ENCODE data around the gene ZFHX3. TPM values are rescaled to one million over a fixed set of nuclear protein-coding genes. Genes with fewer than 3 reads are reported as not detected.

Gene ZFHX3
- total RNA-seq, 8 experiments from 2014 or later, result 7.4 to 31.9 (median 21.7) TPM

DNA sequence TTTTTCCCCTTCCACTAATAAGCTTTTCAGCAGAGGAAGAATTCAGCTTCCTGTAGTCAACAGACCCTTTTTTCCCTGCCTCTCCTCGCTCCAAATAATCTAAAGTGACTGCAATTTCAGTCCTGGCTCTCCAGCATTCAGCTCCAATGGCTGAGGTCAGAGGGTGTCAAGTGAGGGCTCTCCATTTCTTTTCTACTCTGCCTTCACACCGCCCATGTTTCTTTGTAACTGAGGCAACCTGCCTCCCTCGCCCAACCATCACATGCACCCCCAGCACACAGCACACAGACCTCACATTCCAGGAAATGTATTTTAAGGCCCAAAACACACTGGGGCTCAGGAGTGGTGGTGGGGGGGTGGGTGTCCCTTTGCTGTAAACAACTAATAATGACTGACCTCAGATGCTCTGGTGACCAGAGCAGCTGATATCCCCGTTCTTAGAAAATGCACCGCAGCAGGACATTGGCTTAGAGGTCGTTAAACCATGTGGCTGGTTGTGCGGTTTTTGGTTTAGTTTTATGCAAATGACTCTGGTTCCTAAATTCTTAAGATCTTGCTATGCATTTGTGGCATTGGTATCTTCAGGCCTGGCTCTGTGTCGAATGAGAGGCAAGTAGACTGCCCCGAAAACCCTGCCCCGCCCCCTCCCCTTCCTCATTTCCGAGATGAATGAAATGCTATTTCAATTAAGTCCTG, 203.6 kb downstream of the ZFHX3 start:
- Histone ChIP-seq H3K4me1 (replicated peaks in 1 of 2) (peaks cover 74 to 78% of the 10 kb centered on the region in 2 donors), H3K27ac (peak overlapping the region; percentile 11 to 43), H3K4me3 (no peak overlapping the region)
- in situ Hi-C loops (cut with MboI; ENCODE audit: low pct_unique_long_range_greater_than_20kb in 2 of 9, low sequenced_read_pairs in 9 of 9, unreplicated experiment in 9 of 9), result loop anchor here in 4 of 9 experiments (25.0 kb wide), 4 partner anchors 193 to 1043 kb away; partner anchors contain the start of gene ZFHX3 (in 1 of the 4)
- WGBS, 10 experiments, result 0 to 100% (median 37%) methylated on average over 1 to 11 of the region's 11 CpGs; no CpG with 5 or more reads in 2 of the 10 experiments
- peak in 1 of 8 experiments; percentile 6 for ATAC-seq (replicated peaks in 6 of 8)

DNA sequence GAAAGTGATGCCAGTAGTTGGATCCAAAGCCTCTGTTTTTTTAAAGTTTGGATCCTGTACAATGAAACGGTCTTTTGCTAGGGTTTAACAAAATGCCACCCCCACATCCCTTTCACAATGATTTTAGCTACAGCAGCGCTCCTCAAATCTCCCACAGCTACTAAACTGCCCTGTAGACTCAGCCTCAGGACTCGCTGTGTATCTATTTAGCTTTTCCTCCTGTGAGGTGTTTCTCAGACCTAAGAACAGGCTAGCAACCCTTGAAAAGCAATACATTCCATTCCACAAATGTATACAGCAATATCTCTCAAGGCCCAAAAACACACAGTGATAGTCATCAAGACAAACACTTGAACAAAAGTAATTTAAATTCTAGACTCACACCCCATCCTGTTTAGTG, 206.4 kb downstream of the ZFHX3 start:
- no peak overlapping the region for H3K27ac ChIP-seq
- peaks cover 62 to 73% of the 10 kb centered on the region in 2 donors for H3K4me1 ChIP-seq (replicated peaks in 1 of 2)
- in situ Hi-C loops (cut with MboI; ENCODE audit: low pct_unique_long_range_greater_than_20kb in 2 of 9, low sequenced_read_pairs in 9 of 9, unreplicated experiment in 9 of 9), result loop anchor here in 4 of 9 experiments (25.0 kb wide), 4 partner anchors 196 to 1046 kb away; partner anchors contain the start of gene ZFHX3 (in 1 of the 4)
- no peak overlapping the region for H3K4me3 ChIP-seq
- peak in 4 of 8 experiments; percentile 18 to 58 (median 47) for ATAC-seq (replicated peaks in 6 of 8)
- 46 to 100% (median 100%) methylated on average over 1 to 3 of the region's 3 CpGs; no CpG with 5 or more reads in 4 of the 10 experiments for WGBS, 10 experiments

GRCh38 chr16:72840631-72841381, 207.1 kb downstream of the ZFHX3 start:
- peak in 3 of 8 experiments; percentile 41 to 66 (median 48) for ATAC-seq (replicated peaks in 6 of 8)
- WGBS, 10 experiments, result 60 to 100% (median 91%) methylated on average over 1 to 7 of the region's 11 CpGs
- in situ Hi-C loops (cut with MboI; ENCODE audit: low pct_unique_long_range_greater_than_20kb in 2 of 9, low sequenced_read_pairs in 9 of 9, unreplicated experiment in 9 of 9), result loop anchor here in 4 of 9 experiments (25.0 kb wide), 4 partner anchors 196 to 1046 kb away; partner anchors contain the start of gene ZFHX3 (in 1 of the 4)
- H3K4me1 ChIP-seq (replicated peaks in 1 of 2), result peaks cover 58 to 75% of the 10 kb centered on the region in 2 donors
- H3K27ac ChIP-seq, result no peak overlapping the region
- H3K4me3 ChIP-seq, result no peak overlapping the region

DNA sequence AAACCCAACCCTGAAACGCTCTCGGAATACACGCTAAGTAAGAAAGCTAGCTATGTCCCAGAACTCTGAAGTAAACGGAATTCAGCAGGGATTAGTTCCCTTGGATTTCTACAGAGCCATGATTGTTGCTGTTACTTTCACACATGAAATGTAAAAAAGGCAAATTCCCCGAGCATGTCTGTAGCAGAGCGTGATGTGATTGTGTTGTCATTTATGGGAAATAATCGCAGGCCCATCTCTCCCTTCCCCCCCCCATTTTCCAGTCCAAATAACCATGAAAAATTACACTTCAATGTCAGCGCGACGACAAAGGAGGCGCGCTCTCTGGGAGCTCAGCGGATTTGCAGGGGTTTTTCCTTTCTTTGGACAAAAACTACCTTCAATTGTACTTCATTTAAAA, 209.0 kb downstream of the ZFHX3 start:
- 27 to 97% (median 56%) methylated on average over 7 to 13 of the region's 13 CpGs; no CpG with 5 or more reads in 3 of the 10 experiments for WGBS, 10 experiments
- H3K4me1 ChIP-seq (replicated peaks in 1 of 2), result peaks cover 58 to 72% of the 10 kb centered on the region in 2 donors
- peak overlapping the region in 1 of 5 donors; percentile 6 for H3K4me3 ChIP-seq
- peak in 5 of 8 experiments; percentile 6 to 69 (median 52) for ATAC-seq (replicated peaks in 6 of 8)
- in situ Hi-C loops (cut with MboI; ENCODE audit: low pct_unique_long_range_greater_than_20kb in 2 of 9, low sequenced_read_pairs in 9 of 9, unreplicated experiment in 9 of 9), result loop anchor here in 4 of 9 experiments (25.0 kb wide), 4 partner anchors 198 to 1048 kb away; partner anchors contain the start of gene ZFHX3 (in 1 of the 4)
- H3K27ac ChIP-seq, result peak overlapping the region; percentile 38 to 72

GRCh38 chr16:72838586-72838910, 209.4 kb downstream of the ZFHX3 start:
- Histone ChIP-seq H3K4me1 (replicated peaks in 1 of 2) (peaks cover 58 to 69% of the 10 kb centered on the region in 2 donors), H3K27ac (peak overlapping the region; percentile 38 to 72), H3K4me3 (peak overlapping the region in 1 of 5 donors; percentile 6)
- peak in 2 of 8 experiments; percentile 21 to 24 for ATAC-seq (replicated peaks in 6 of 8)
- WGBS, 10 experiments, result 33 to 100% (median 77%) methylated on average over 1 to 8 of the region's 11 CpGs; no CpG with 5 or more reads in 2 of the 10 experiments
- in situ Hi-C loops (cut with MboI; ENCODE audit: low pct_unique_long_range_greater_than_20kb in 2 of 9, low sequenced_read_pairs in 9 of 9, unreplicated experiment in 9 of 9), result loop anchor here in 4 of 9 experiments (25.0 kb wide), 4 partner anchors 199 to 1049 kb away; partner anchors contain the start of gene ZFHX3 (in 1 of the 4)

DNA sequence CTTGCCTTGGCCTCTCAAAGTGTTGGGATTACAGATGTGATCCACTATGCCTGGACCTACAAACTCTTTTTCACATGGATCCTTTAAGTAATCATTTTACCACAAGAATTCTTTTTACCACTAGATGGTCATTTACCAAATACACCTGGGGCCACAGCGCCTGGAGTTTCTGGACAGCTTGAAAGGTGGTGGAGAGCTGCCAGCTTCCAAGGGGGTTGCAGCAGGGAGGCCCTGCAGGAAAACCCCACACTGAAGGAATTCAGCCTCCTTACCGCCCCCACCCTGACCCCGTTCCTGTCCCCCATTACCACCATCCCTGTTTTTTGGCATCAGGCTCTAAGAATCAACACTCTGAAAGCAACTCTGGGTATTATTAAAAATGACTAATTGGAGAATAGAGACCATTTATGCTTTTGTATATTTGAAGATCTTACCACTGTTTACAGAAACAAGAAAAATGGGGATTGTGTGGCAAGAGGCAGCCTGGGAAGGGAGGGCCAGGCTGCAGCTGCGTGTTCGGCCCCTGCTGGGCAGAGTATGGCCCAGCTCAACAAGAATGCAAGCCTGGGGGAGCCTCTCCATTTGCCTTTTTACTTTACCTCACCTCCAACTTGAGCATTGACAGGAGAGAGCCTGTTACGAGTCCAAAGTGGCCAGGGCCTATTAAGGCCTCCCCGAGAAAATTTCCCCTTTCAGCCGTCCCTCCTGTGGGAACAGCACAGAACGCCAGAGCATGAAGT, 209.9 kb downstream of the ZFHX3 start:
- peaks cover 62 to 72% of the 10 kb centered on the region in 2 donors for H3K4me1 ChIP-seq (replicated peaks in 1 of 2)
- 24 to 100% (median 80%) methylated on average over 1 to 8 of the region's 9 CpGs; no CpG with 5 or more reads in 3 of the 10 experiments for WGBS, 10 experiments
- no peak overlapping the region for H3K4me3 ChIP-seq
- H3K27ac ChIP-seq, result peak overlapping the region; percentile 38 to 72
- ATAC-seq (replicated peaks in 6 of 8), result peak in 5 of 8 experiments; percentile 41 to 79 (median 66)
- in situ Hi-C loops (cut with MboI; ENCODE audit: low pct_unique_long_range_greater_than_20kb in 2 of 9, low sequenced_read_pairs in 9 of 9, unreplicated experiment in 9 of 9), result loop anchor here in 4 of 9 experiments (25.0 kb wide), 4 partner anchors 199 to 1049 kb away; partner anchors contain the start of gene ZFHX3 (in 1 of the 4)

DNA sequence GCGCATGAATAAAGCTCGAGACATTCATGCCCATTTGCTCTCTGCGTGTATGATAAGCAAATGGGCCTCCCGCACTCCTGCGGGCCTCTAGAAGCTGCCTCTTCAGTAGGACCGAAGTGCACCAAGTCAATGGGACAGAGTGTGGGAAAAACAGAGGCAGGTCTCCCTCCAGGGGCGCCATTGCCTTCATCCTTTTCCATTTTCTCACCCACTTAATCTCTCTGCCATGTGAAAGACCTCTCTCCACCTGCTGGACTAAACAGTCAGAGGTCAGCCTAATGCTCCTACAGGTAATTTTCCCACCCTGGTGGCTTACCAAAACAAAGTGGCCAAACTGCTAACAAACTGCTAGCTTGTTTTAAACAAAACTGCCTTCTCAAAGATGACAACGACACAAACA, 210.9 kb downstream of the ZFHX3 start:
- Histone ChIP-seq H3K4me1 (replicated peaks in 1 of 2) (peaks cover 73 to 79% of the 10 kb centered on the region in 2 donors), H3K4me3 (no peak overlapping the region), H3K27ac (no peak overlapping the region)
- WGBS, 10 experiments, result 80 to 100% (median 95%) methylated on average over 2 to 4 of the region's 8 CpGs; no CpG with 5 or more reads in 6 of the 10 experiments
- in situ Hi-C loops (cut with MboI; ENCODE audit: low pct_unique_long_range_greater_than_20kb in 2 of 9, low sequenced_read_pairs in 9 of 9, unreplicated experiment in 9 of 9), result loop anchor here in 4 of 9 experiments (25.0 kb wide), 4 partner anchors 200 to 1050 kb away; partner anchors contain the start of gene ZFHX3 (in 1 of the 4)
- ATAC-seq (replicated peaks in 6 of 8), result no peak

- no peak overlapping the region for H3K27ac ChIP-seq
- no peak for ATAC-seq (replicated peaks in 6 of 8)
- peaks cover 74% of the 10 kb centered on the region in 2 donors for H3K4me1 ChIP-seq (replicated peaks in 1 of 2)
- no peak overlapping the region for H3K4me3 ChIP-seq
- in situ Hi-C loops (cut with MboI; ENCODE audit: low pct_unique_long_range_greater_than_20kb in 2 of 9, low sequenced_read_pairs in 9 of 9, unreplicated experiment in 9 of 9), result loop anchor here in 4 of 9 experiments (25.0 kb wide), 4 partner anchors 201 to 1051 kb away; partner anchors contain the start of gene ZFHX3 (in 1 of the 4)
- WGBS, 10 experiments, result 85 to 100% (median 92%) methylated on average over 2 to 4 of the region's 7 CpGs; no CpG with 5 or more reads in 3 of the 10 experiments
Measured at GRCh38 chr16:72836181-72836580, 211.7 kb downstream of the ZFHX3 start.

GRCh38 chr16:72835086-72835485, 212.8 kb downstream of the ZFHX3 start:
- Histone ChIP-seq H3K27ac (no peak overlapping the region), H3K4me3 (no peak overlapping the region), H3K4me1 (replicated peaks in 1 of 2) (peaks cover 63 to 67% of the 10 kb centered on the region in 2 donors)
- in situ Hi-C loops (cut with MboI; ENCODE audit: low pct_unique_long_range_greater_than_20kb in 2 of 9, low sequenced_read_pairs in 9 of 9, unreplicated experiment in 9 of 9), result loop anchor here in 4 of 9 experiments (25.0 kb wide), 4 partner anchors 202 to 1052 kb away; partner anchors contain the start of gene ZFHX3 (in 1 of the 4)
- peak in 3 of 8 experiments; percentile 21 to 39 (median 21) for ATAC-seq (replicated peaks in 6 of 8)
- 0 to 100% (median 34%) methylated on average over 1 to 4 of the region's 7 CpGs; no CpG with 5 or more reads in 2 of the 10 experiments for WGBS, 10 experiments

GRCh38 chr16:72834499-72834898, 213.4 kb downstream of the ZFHX3 start:
- H3K4me1 ChIP-seq (replicated peaks in 1 of 2), result peaks cover 57 to 61% of the 10 kb centered on the region in 2 donors
- 83 to 100% (median 93%) methylated on average over 2 to 9 of the region's 9 CpGs; no CpG with 5 or more reads in 2 of the 10 experiments for WGBS, 10 experiments
- H3K27ac ChIP-seq, result no peak overlapping the region
- ATAC-seq (replicated peaks in 6 of 8), result no peak
- H3K4me3 ChIP-seq, result no peak overlapping the region
- in situ Hi-C loops (cut with MboI; ENCODE audit: low pct_unique_long_range_greater_than_20kb in 2 of 9, low sequenced_read_pairs in 9 of 9, unreplicated experiment in 9 of 9), result loop anchor here in 4 of 9 experiments (25.0 kb wide), 4 partner anchors 203 to 1053 kb away; partner anchors contain the start of gene ZFHX3 (in 1 of the 4)

DNA sequence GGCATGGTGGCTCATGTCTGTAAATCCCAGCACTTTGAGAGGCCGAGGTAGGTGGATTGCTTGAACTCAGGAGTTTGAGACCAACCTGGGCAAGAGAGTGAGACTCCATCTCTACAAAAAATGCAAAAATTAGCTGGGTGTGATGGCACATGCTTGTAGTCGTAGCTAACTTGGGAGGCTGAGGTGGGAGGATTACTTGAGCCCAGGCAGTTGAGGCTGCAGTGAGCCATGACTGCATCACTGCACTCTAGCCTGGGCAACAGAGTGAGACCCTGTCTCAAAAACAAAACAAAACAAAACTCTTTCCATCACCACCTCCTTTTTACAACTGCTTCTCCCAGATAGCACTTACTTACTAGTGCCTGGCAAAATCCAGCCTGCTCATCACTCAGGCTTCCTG, 214.0 kb downstream of the ZFHX3 start:
- in situ Hi-C loops (cut with MboI; ENCODE audit: low pct_unique_long_range_greater_than_20kb in 2 of 9, low sequenced_read_pairs in 9 of 9, unreplicated experiment in 9 of 9), result loop anchor here in 4 of 9 experiments (25.0 kb wide), 4 partner anchors 203 to 1053 kb away; partner anchors contain the start of gene ZFHX3 (in 1 of the 4)
- peaks cover 53 to 55% of the 10 kb centered on the region in 2 donors for H3K4me1 ChIP-seq (replicated peaks in 1 of 2)
- WGBS, 10 experiments, result 80 to 100% (median 92%) methylated on average over 1 to 2 of the region's 2 CpGs; no CpG with 5 or more reads in 5 of the 10 experiments
- H3K4me3 ChIP-seq, result no peak overlapping the region
- no peak for ATAC-seq (replicated peaks in 6 of 8)
- no peak overlapping the region for H3K27ac ChIP-seq

Data from motor neuron (in vitro differentiated cells).